Panc1 (cell line): ENCODE data around the gene UGT1A4. TPM values are rescaled to one million over a fixed set of nuclear protein-coding genes. Genes with fewer than 3 reads are reported as not detected.

Source experiments
- ATAC-seq: fragments of 200-7000 bp; cut with Tn5 transposase; 2 replicates; pipeline ENCODE4 v1.9.1; 2020; ENCODE audit warnings: mild to moderate bottlenecking, moderate library complexity
- BruUV-seq: library from RNA; stranded (reverse); fragments of 400-500 nt; replicated peaks from 2 replicates; lab custom pipeline; 2021; lab: Mats Ljungman, UMichigan
- CTCF ChIA-PET: fragments of 300-600 bp; sonication (Branson Sonifier 250); formaldehyde crosslinking; loops from one replicate; lab custom pipeline; 2022; ENCODE audit warnings: antibody characterized with exemption; lab: Charles Lee
- POLR2A ChIA-PET: fragments of 300-600 bp; sonication (Branson Sonifier 250); formaldehyde crosslinking; loops from one replicate; lab custom pipeline; 2022; ENCODE audit warnings: antibody characterized with exemption; lab: Charles Lee
- DNase-seq: peaks from one replicate; pipeline ENCODE4 v3.0.0-alpha.2; 2010; ENCODE audit warnings: low read depth, low spot score
- H3K27ac ChIP-seq: 2 replicates; pipeline ENCODE4 v1.5.1; 2011; ENCODE audit warnings: mild to moderate bottlenecking, low read length, inconsistent platforms
- H3K27me3 ChIP-seq: fragments of 200-500 bp; sonication (Bioruptor generic); 2 replicates; pipeline ENCODE4 v1.6.0; 2014; ENCODE audit warnings: low read length, inconsistent platforms; ENCODE audit not compliant: control insufficient read depth, insufficient read depth
- H3K36me3 ChIP-seq: fragments of 200-500 bp; sonication (Bioruptor generic); 2 replicates; pipeline ENCODE4 v1.5.1; 2014; ENCODE audit warnings: inconsistent platforms, mild to moderate bottlenecking, low read length, moderate library complexity; ENCODE audit not compliant: control insufficient read depth, insufficient read depth
- H3K4me1 ChIP-seq: 2 replicates; pipeline ENCODE4 v1.5.1; 2011; ENCODE audit warnings: inconsistent platforms, mild to moderate bottlenecking, low read length, moderate library complexity; ENCODE audit not compliant: control insufficient read depth, insufficient read depth
- H3K4me3 ChIP-seq, 2 experiments: 2 replicates each; pipeline ENCODE4 v1.5.1; 2011 to 2012; ENCODE audit warnings: low read depth in 2 of 2, low read length in 2 of 2, mild to moderate bottlenecking in 2 of 2, inconsistent platforms in 1 of 2, moderate library complexity in 1 of 2
- H3K9me3 ChIP-seq: fragments of 200-500 bp; sonication (Bioruptor generic); 2 replicates; pipeline ENCODE4 v1.5.1; 2014; ENCODE audit warnings: low read depth, mild to moderate bottlenecking, inconsistent platforms, low read length, moderate library complexity; ENCODE audit not compliant: control insufficient read depth, insufficient read depth
- POLR2AphosphoS5 ChIP-seq: IDR thresholded peaks from 2 replicates; pipeline ENCODE4 v1.6.1; 2012; ENCODE audit warnings: mild to moderate bottlenecking, low read depth, low read length, moderate library complexity
- SIN3A ChIP-seq: IDR thresholded peaks from 2 replicates; pipeline ENCODE4 v1.6.1; 2012; ENCODE audit warnings: low read depth, mild to moderate bottlenecking, low read length, moderate library complexity, borderline replicate concordance; ENCODE audit not compliant: insufficient read depth
- TCF7L2 ChIP-seq: IDR thresholded peaks from 2 replicates; pipeline ENCODE4 v1.6.1; 2011; ENCODE audit warnings: mild to moderate bottlenecking, low read depth, low read length, inconsistent platforms
- in situ Hi-C: cut with HindIII; loops from 2 replicates; pipeline ENCODE4 v1.10.0; 2016; ENCODE audit warnings: low sequenced_read_pairs, low pct_unique_long_range_greater_than_20kb
- intact Hi-C: fragments of 100-400 bp; cut with micrococcal nuclease; formaldehyde crosslinking; loops from one replicate; pipeline ENCODE4 v1.10.0; 2022; ENCODE audit not compliant: unreplicated experiment
- total RNA-seq: library from RNA; stranded (reverse); gene quantifications from one replicate; pipeline ENCODE4 v1.2.1, GENCODE V29; 2021; ENCODE audit not compliant: unreplicated experiment
- TF ChIP-seq, protein P1 (sequence below), 2 experiments: IDR thresholded peaks; 2 replicates each; pipeline ENCODE4 v1.6.1; 2011 to 2012; ENCODE audit warnings: low read depth in 2 of 2, control low read depth in 1 of 2, low read length in 1 of 2, mild to moderate bottlenecking in 1 of 2, moderate library complexity in 1 of 2; ENCODE audit not compliant: insufficient read depth in 1 of 2
- TF ChIP-seq, protein P2 (sequence below): fragments of 450-650 bp; IDR thresholded peaks from 2 replicates; pipeline ENCODE4 v1.5.1; 2017; ENCODE audit warnings: mild to moderate bottlenecking

The UGT1A4 gene
- total RNA-seq, 1 experiment from 2014 or later: not detected

GRCh38 chr2:233680361-233681045, 38.0 kb upstream of the UGT1A4 start:
- Histone ChIP-seq H3K9me3 (no peaks in the 10 kb centered on the region), H3K36me3 (no peaks in the 10 kb centered on the region), H3K4me1 (no peaks in the 10 kb centered on the region), H3K27me3 (no peaks in the 10 kb centered on the region), H3K4me3 (no peak overlapping the region), H3K27ac (no peak overlapping the region)
- ATAC-seq: no peak
- TF ChIP-seq, protein P1, sequence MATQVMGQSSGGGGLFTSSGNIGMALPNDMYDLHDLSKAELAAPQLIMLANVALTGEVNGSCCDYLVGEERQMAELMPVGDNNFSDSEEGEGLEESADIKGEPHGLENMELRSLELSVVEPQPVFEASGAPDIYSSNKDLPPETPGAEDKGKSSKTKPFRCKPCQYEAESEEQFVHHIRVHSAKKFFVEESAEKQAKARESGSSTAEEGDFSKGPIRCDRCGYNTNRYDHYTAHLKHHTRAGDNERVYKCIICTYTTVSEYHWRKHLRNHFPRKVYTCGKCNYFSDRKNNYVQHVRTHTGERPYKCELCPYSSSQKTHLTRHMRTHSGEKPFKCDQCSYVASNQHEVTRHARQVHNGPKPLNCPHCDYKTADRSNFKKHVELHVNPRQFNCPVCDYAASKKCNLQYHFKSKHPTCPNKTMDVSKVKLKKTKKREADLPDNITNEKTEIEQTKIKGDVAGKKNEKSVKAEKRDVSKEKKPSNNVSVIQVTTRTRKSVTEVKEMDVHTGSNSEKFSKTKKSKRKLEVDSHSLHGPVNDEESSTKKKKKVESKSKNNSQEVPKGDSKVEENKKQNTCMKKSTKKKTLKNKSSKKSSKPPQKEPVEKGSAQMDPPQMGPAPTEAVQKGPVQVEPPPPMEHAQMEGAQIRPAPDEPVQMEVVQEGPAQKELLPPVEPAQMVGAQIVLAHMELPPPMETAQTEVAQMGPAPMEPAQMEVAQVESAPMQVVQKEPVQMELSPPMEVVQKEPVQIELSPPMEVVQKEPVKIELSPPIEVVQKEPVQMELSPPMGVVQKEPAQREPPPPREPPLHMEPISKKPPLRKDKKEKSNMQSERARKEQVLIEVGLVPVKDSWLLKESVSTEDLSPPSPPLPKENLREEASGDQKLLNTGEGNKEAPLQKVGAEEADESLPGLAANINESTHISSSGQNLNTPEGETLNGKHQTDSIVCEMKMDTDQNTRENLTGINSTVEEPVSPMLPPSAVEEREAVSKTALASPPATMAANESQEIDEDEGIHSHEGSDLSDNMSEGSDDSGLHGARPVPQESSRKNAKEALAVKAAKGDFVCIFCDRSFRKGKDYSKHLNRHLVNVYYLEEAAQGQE (IDR thresholded peaks at IDR 0.05; ENCODE audit: insufficient read depth in 1 of 2, low read depth in 2 of 2, low read length in 1 of 2): no peak
- TF ChIP-seq TCF7L2 (no peak), SIN3A (no peak), POLR2AphosphoS5 (no peak)
- TF ChIP-seq, protein P2, sequence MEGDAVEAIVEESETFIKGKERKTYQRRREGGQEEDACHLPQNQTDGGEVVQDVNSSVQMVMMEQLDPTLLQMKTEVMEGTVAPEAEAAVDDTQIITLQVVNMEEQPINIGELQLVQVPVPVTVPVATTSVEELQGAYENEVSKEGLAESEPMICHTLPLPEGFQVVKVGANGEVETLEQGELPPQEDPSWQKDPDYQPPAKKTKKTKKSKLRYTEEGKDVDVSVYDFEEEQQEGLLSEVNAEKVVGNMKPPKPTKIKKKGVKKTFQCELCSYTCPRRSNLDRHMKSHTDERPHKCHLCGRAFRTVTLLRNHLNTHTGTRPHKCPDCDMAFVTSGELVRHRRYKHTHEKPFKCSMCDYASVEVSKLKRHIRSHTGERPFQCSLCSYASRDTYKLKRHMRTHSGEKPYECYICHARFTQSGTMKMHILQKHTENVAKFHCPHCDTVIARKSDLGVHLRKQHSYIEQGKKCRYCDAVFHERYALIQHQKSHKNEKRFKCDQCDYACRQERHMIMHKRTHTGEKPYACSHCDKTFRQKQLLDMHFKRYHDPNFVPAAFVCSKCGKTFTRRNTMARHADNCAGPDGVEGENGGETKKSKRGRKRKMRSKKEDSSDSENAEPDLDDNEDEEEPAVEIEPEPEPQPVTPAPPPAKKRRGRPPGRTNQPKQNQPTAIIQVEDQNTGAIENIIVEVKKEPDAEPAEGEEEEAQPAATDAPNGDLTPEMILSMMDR: no peak
- POLR2A ChIA-PET: no interaction called here
- no TSS peak for BruUV-seq
- CTCF ChIA-PET: no interaction called here
- intact Hi-C loops (no loop called here), in situ Hi-C loops (no loop called here)
- DNase-seq: no peak

DNA sequence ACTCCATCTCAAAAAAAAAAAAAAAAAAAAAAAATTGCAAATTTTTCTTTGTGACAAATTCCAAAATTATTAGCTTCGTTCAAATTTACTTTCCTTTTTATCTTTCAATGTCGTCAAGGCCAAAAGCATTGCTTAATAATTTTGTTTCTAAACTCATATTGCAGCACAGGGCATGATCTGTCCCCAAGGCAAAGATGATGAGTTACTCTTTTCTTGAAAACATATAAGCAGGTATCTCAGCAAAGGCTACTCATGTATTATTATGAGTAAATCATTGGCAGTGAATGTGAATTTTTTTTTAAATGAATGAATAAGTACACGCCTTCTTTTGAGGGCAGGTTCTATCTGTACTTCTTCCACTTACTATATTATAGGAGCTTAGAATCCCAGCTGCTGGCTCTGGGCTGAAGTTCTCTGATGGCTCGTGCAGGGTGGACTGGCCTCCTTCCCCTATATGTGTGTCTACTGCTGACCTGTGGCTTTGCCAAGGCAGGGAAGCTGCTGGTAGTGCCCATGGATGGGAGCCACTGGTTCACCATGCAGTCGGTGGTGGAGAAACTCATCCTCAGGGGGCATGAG, 36.9 kb upstream of the UGT1A4 start, which contains the start of gene UGT1A7:
UGT1A7 (plus strand) TSS at position 381 of the 579 bp plus-strand sequence; CDS start at position 418, 37 bp downstream.
- ATAC-seq (no peak), DNase-seq (no peak)
- H3K4me3 ChIP-seq: no peak within 1 kb of the TSS
- POLR2A ChIA-PET: no interaction called here
- no TSS peak for BruUV-seq
- no peaks in the 10 kb centered on the region for H3K36me3 ChIP-seq
- no peaks in the 10 kb centered on the region for H3K4me1 ChIP-seq
- no peak within 1 kb of the TSS for H3K27ac ChIP-seq
- in situ Hi-C loops (no loop called here), intact Hi-C loops (no loop called here)
- CTCF ChIA-PET: no interaction called here
- no peak for TF ChIP-seq TCF7L2
- no peak for TF ChIP-seq POLR2AphosphoS5
- TF ChIP-seq, protein P1 (IDR thresholded peaks at IDR 0.05; ENCODE audit: insufficient read depth in 1 of 2, low read depth in 2 of 2, low read length in 1 of 2): no peak
- TF ChIP-seq, protein P2: no peak
- H3K27me3 ChIP-seq: no peaks in the 10 kb centered on the region
- no peaks in the 10 kb centered on the region for H3K9me3 ChIP-seq
